B cell (primary cell): ENCODE results near the gene CPE. TPM values are rescaled to one million over a fixed set of nuclear protein-coding genes. Genes with fewer than 3 reads are reported as not detected.

Experiments
- ATAC-seq: fragments of 200-7000 bp; cut with Tn5 transposase; one replicate; pipeline ENCODE4 v1.10.0; 2021; ENCODE audit warnings: low read depth, mild to moderate bottlenecking, moderate number of reproducible peaks, moderate library complexity
- CTCF ChIA-PET: fragments of 350-600 bp; sonication (Branson Sonifier 250); formaldehyde crosslinking; loops from one replicate; lab custom pipeline; 2021; ENCODE audit warnings: antibody characterized with exemption, inconsistent platforms; lab: Charles Lee
- POLR2A ChIA-PET: fragments of 350-600 bp; sonication (Branson Sonifier 250); formaldehyde crosslinking; loops from one replicate; lab custom pipeline; 2021; ENCODE audit warnings: antibody characterized with exemption; lab: Charles Lee
- DNase-seq: peaks from one replicate; pipeline ENCODE4 v3.0.0; 2013
- H2AFZ ChIP-seq: 2 replicates; pipeline ENCODE4 v1.6.1; 2012; ENCODE audit warnings: mild to moderate bottlenecking, low read depth, low read length; ENCODE audit not compliant: insufficient read depth, poor library complexity, severe bottlenecking
- H3K27ac ChIP-seq, 2 donors: 1 replicate in 1 of 2; 2 replicates in 1 of 2; pipeline ENCODE4 v1.5.1; 2012 to 2013; ENCODE audit warnings: low read length in 2 of 2, mild to moderate bottlenecking in 2 of 2, moderate library complexity in 1 of 2
- H3K27me3 ChIP-seq, 4 experiments: fragments of 200-600 bp in 1 of 4; sonication (generic) in 1 of 4; replicated peaks in 1 of 4; 1 replicate in 2 of 4; 2 replicates in 2 of 4; pipeline versions ENCODE4 v1.6.1 to v1.7.0; 2013 to 2016; ENCODE audit warnings: low read length in 3 of 4, mild to moderate bottlenecking in 2 of 4, mixed read lengths in 1 of 4, moderate library complexity in 1 of 4; ENCODE audit not compliant: insufficient read depth in 4 of 4, control insufficient read depth in 3 of 4; ENCODE audit errors: control extremely low read depth in 1 of 4
- H3K36me3 ChIP-seq, 2 experiments: replicated peaks in 1 of 2; 1 replicate in 1 of 2; 2 replicates in 1 of 2; pipeline versions ENCODE4 v1.6.1 to v1.7.1; 2013; ENCODE audit warnings: low read length in 1 of 2; ENCODE audit not compliant: insufficient read depth in 2 of 2, control insufficient read depth in 1 of 2; ENCODE audit errors: control extremely low read depth in 1 of 2, extremely low read depth in 1 of 2
- H3K4me1 ChIP-seq, 2 donors: fragments of 200-600 bp in 1 of 2; sonication (generic) in 1 of 2; 1 replicate in 1 of 2; 2 replicates in 1 of 2; pipeline versions ENCODE4 v1.5.1 to v1.6.1; 2013 to 2017; ENCODE audit warnings: low read length in 2 of 2; ENCODE audit not compliant: control insufficient read depth in 2 of 2, insufficient read depth in 2 of 2
- H3K4me2 ChIP-seq: replicated peaks from 2 replicates; pipeline ENCODE3; 2012; ENCODE audit warnings: mild to moderate bottlenecking, low read depth, low read length; ENCODE audit not compliant: poor library complexity, severe bottlenecking
- H3K4me3 ChIP-seq, 5 experiments: fragments of 200-600 bp in 1 of 5; sonication (generic) in 1 of 5; 1 replicate in 3 of 5; 2 replicates in 2 of 5; pipeline versions ENCODE4 v1.5.1 to v1.7.0; 2011 to 2016; ENCODE audit warnings: low read length in 4 of 5, mild to moderate bottlenecking in 4 of 5, low read depth in 2 of 5, control low read depth in 1 of 5, moderate library complexity in 1 of 5; ENCODE audit not compliant: insufficient read depth in 1 of 5; ENCODE audit errors: control extremely low read depth in 1 of 5, extremely low read depth in 1 of 5
- H3K79me2 ChIP-seq: fragments of 200-600 bp; sonication (generic); one replicate; pipeline ENCODE4 v1.6.0; 2016; ENCODE audit warnings: low read length; ENCODE audit not compliant: control insufficient read depth, insufficient read depth
- H3K9ac ChIP-seq: fragments of 200-600 bp; sonication (generic); 2 replicates; pipeline ENCODE4 v1.6.1; 2017; ENCODE audit warnings: mild to moderate bottlenecking, low read length, moderate library complexity
- H3K9me3 ChIP-seq, 3 donors: one replicate each; pipeline versions ENCODE4 v1.6.1 to v1.7.1; 2013; ENCODE audit warnings: low read length in 2 of 3; ENCODE audit not compliant: control insufficient read depth in 2 of 3, insufficient read depth in 1 of 3; ENCODE audit errors: control extremely low read depth in 1 of 3
- H4K20me1 ChIP-seq: 2 replicates; pipeline ENCODE4 v1.6.0; 2012; ENCODE audit warnings: mild to moderate bottlenecking, low read length; ENCODE audit not compliant: insufficient read depth, control insufficient read depth, poor library complexity, severe bottlenecking
- H3K27ac Mint-ChIP-seq: one replicate; pipeline ENCODE4 v1.8.0; 2021; ENCODE audit warnings: mixed read lengths
- H3K27me3 Mint-ChIP-seq: one replicate; pipeline ENCODE4 v1.8.0; 2021; ENCODE audit warnings: mixed read lengths
- H3K4me1 Mint-ChIP-seq: one replicate; pipeline ENCODE4 v1.8.0; 2021; ENCODE audit warnings: mixed read lengths
- H3K4me3 Mint-ChIP-seq: one replicate; pipeline ENCODE4 v1.8.0; 2021; ENCODE audit warnings: mixed read lengths
- H3K9me3 Mint-ChIP-seq: one replicate; pipeline ENCODE4 v1.8.0; 2022; ENCODE audit warnings: mixed read lengths; ENCODE audit not compliant: insufficient read depth
- CTCF ChIP-seq: fragments of 200-600 bp; IDR thresholded peaks from one replicate; pipeline ENCODE4 v1.8.0; 2022; ENCODE audit warnings: antibody characterized with exemption, mild to moderate bottlenecking
- EZH2 ChIP-seq: IDR thresholded peaks from 2 replicates; pipeline ENCODE4 v1.6.1; 2012; ENCODE audit warnings: borderline replicate concordance, low read depth, mild to moderate bottlenecking, moderate library complexity, low read length; ENCODE audit not compliant: insufficient read depth, poor library complexity, severe bottlenecking
- WGBS: methylation state at CpG from one replicate; pipeline ENCODE4 v1.1.5; 2013; ENCODE audit warnings: missing lambda C conversion rate; ENCODE audit not compliant: insufficient coverage; 5-methylcytosine and 5-hydroxymethylcytosine counted together
- intact Hi-C: fragments of 100-400 bp; cut with micrococcal nuclease; formaldehyde crosslinking; loops from one replicate; pipeline ENCODE4 v1.10.0; 2022
- polyA plus RNA-seq: library from polyadenylated mRNA; depleted of rRNA; stranded (reverse); fragments of >200 nt; gene quantifications from 2 replicates; pipeline ENCODE4 v1.2.3, GENCODE V29; 2012
- total RNA-seq, 2 donors: library from RNA; stranded (reverse); fragments of 120-200 nt in 1 of 2; gene quantifications; 1 replicate in 1 of 2; 2 replicates in 1 of 2; pipeline versions ENCODE4 v1.2.3 to v1.2.4, GENCODE V29; 2013 to 2022

CPE gene
- total and polyA plus RNA-seq, 2 donors (not counting 1 experiment from before 2014, with no cell fraction given), result not detected

DNA sequence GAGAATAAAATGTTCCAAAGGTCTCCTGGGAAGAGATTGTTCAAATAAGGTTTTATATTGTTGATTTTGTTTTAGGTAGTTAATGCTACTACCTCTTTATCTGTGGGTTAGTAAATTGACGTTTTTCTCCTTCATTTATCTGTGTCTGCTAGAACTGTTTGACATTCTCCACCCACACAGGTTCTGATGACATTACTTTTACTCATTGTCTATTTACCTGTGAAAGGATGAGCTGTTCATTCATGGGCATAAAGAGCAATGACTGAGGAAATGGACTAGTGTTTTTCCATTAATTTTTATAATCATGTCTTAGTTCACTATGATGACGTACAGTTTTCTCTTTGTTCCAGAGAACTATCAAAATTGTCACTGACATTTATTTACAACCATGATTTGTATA lies 75.6 kb downstream of the CPE start:
- no peaks in the 10 kb centered on the region for H3K79me2 ChIP-seq
- no peak overlapping the region for H3K9ac ChIP-seq
- no peak overlapping the region for H3K4me3 Mint-ChIP-seq
- ChIA-PET POLR2A (no interaction called here), CTCF (interaction anchor here (1.3 to 1.8 kb wide), 2 partner anchors 321 to 324 kb away, joined by 3 to 12 read pairs; no protein-coding TSS in a partner anchor)
- H3K9me3 Mint-ChIP-seq, result no peaks in the 10 kb centered on the region
- H3K27me3 Mint-ChIP-seq, result peaks cover 9% of the 10 kb centered on the region
- no CpG with 5 or more reads among the region's 2 CpGs for WGBS
- H4K20me1 ChIP-seq, result no peaks in the 10 kb centered on the region
- no peaks in the 10 kb centered on the region for H3K4me1 Mint-ChIP-seq
- H3K4me3 ChIP-seq, result no peak overlapping the region
- H3K36me3 ChIP-seq, result no peaks in the 10 kb centered on the region
- TF ChIP-seq EZH2, result no peak
- no peak for TF ChIP-seq CTCF
- H3K4me1 ChIP-seq, result no peaks in the 10 kb centered on the region
- H3K27me3 ChIP-seq, result no peaks in the 10 kb centered on the region
- H3K9me3 ChIP-seq, result no peaks in the 10 kb centered on the region
- H2AFZ ChIP-seq, result no peak overlapping the region
- no peak overlapping the region for H3K27ac ChIP-seq
- no peak overlapping the region for H3K4me2 ChIP-seq
- H3K27ac Mint-ChIP-seq, result no peak overlapping the region
- DNase-seq (no peak), ATAC-seq (no peak)
- intact Hi-C loops, result no loop called here

GRCh38 chr4:165457793-165458192 lies 79.0 kb downstream of the CPE start:
- no peaks in the 10 kb centered on the region for H3K79me2 ChIP-seq
- H3K4me2 ChIP-seq, result no peak overlapping the region
- ChIA-PET POLR2A (no interaction called here), CTCF (interaction anchor here (1.7 kb wide), 1 partner anchor 327 kb away, joined by 5 read pairs; no protein-coding TSS in a partner anchor)
- no peak overlapping the region for H3K27ac Mint-ChIP-seq
- no peaks in the 10 kb centered on the region for H3K4me1 ChIP-seq
- no peak for DNase-seq
- no peak for ATAC-seq
- H3K36me3 ChIP-seq, result no peaks in the 10 kb centered on the region
- H3K4me3 ChIP-seq, result no peak overlapping the region
- no CpG with 5 or more reads among the region's 2 CpGs for WGBS
- no peaks in the 10 kb centered on the region for H3K9me3 ChIP-seq
- no peak overlapping the region for H3K9ac ChIP-seq
- no peak overlapping the region for H2AFZ ChIP-seq
- peaks cover 17% of the 10 kb centered on the region for H3K27me3 Mint-ChIP-seq
- H3K4me3 Mint-ChIP-seq, result no peak overlapping the region
- H3K27ac ChIP-seq, result no peak overlapping the region
- H4K20me1 ChIP-seq, result no peaks in the 10 kb centered on the region
- no peaks in the 10 kb centered on the region for H3K9me3 Mint-ChIP-seq
- TF ChIP-seq CTCF (no peak), EZH2 (no peak)
- H3K4me1 Mint-ChIP-seq, result no peaks in the 10 kb centered on the region
- H3K27me3 ChIP-seq, result peaks cover 0 to 3% (median 0%) of the 10 kb centered on the region in 4 experiments
- intact Hi-C loops, result no loop called here
